ENCODE data around the gene OLA1. TPM values are rescaled to one million over a fixed set of nuclear protein-coding genes. Genes with fewer than 3 reads are reported as not detected.

OLA1 gene
- polyA plus RNA-seq, 1 donor (not counting 4 experiments of a cell fraction or from before 2014, with no cell fraction given): 217 TPM

DNA sequence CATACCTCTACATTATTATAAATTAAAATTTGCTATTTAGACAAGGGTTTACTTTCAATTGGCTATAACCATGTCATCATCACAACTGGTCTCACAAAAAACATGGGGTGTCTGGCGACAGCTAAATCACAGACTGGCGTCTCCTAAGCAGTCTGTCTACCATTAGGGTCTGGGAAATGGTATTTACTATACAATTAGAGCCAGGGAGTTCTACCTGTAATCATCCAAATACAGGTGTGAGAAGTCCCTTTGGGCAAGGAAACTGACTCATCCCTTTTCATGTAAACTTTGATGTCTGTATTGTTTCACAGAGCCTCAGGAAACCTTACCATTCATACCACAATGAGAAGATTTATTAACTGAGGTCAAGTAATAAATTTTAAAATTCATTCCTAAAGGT is 126.7 kb downstream of the OLA1 start:
- FAIRE-seq: peak; percentile 85
- Histone ChIP-seq H3K4me3 (ENCODE audit: control insufficient read depth in 2 of 3, extremely low read depth in 1 of 3, insufficient read depth in 2 of 3, low read depth in 1 of 3, low read length in 3 of 3) (peak overlapping the region in 1 of 3 experiments; percentile 12), H2AFZ (ENCODE audit: control insufficient read depth, low read length) (no peak overlapping the region), H3K79me2 (ENCODE audit: control insufficient read depth, insufficient read depth, low read length) (no peaks in the 10 kb centered on the region), H3K9ac (ENCODE audit: control insufficient read depth, extremely low read depth, insufficient read depth, low read length) (no peak overlapping the region), H3K4me2 (ENCODE audit: control insufficient read depth, extremely low read depth, insufficient read depth, low read depth, low read length) (peak overlapping the region; percentile 55), H3K9me1 (ENCODE audit: control insufficient read depth, extremely low read depth, insufficient read depth, low read length) (no peaks in the 10 kb centered on the region), H3K36me3 (ENCODE audit: control insufficient read depth in 2 of 2, extremely low read depth in 1 of 2, insufficient read depth in 2 of 2, low read length in 2 of 2) (no peaks in the 10 kb centered on the region), H3K27me3 (ENCODE audit: control insufficient read depth, extremely low read depth, insufficient read depth, low read length) (no peaks in the 10 kb centered on the region), H4K20me1 (ENCODE audit: control insufficient read depth, extremely low read depth, insufficient read depth, low read length) (no peaks in the 10 kb centered on the region), H3K9me3 (ENCODE audit: control insufficient read depth, low read depth, low read length) (no peaks in the 10 kb centered on the region), H3K27ac (ENCODE audit: control insufficient read depth, insufficient read depth, low read length) (peak overlapping the region; percentile 27), H3K4me1 (ENCODE audit: control insufficient read depth, extremely low read depth, insufficient read depth, low read length) (peaks cover 56% of the 10 kb centered on the region)
- DNase-seq (ENCODE audit: low read depth, low spot score): no peak
- no peak for TF ChIP-seq EZH2 (IDR thresholded peaks at IDR 0.05; ENCODE audit: low read length)
- TF ChIP-seq, protein P1, sequence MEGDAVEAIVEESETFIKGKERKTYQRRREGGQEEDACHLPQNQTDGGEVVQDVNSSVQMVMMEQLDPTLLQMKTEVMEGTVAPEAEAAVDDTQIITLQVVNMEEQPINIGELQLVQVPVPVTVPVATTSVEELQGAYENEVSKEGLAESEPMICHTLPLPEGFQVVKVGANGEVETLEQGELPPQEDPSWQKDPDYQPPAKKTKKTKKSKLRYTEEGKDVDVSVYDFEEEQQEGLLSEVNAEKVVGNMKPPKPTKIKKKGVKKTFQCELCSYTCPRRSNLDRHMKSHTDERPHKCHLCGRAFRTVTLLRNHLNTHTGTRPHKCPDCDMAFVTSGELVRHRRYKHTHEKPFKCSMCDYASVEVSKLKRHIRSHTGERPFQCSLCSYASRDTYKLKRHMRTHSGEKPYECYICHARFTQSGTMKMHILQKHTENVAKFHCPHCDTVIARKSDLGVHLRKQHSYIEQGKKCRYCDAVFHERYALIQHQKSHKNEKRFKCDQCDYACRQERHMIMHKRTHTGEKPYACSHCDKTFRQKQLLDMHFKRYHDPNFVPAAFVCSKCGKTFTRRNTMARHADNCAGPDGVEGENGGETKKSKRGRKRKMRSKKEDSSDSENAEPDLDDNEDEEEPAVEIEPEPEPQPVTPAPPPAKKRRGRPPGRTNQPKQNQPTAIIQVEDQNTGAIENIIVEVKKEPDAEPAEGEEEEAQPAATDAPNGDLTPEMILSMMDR (optimal IDR thresholded peaks at IDR 0.05 in 1 of 3, IDR thresholded peaks at IDR 0.05 in 1 of 3, conservative IDR thresholded peaks at IDR 0.05 in 1 of 3; ENCODE audit: extremely low read depth in 1 of 3, insufficient read depth in 2 of 3, low read length in 3 of 3): no peak
- dilution Hi-C loops (cut with MboI; ENCODE audit: extremely low pct_ligation_motif_present, low sequenced_read_pairs): no loop called here

DNA sequence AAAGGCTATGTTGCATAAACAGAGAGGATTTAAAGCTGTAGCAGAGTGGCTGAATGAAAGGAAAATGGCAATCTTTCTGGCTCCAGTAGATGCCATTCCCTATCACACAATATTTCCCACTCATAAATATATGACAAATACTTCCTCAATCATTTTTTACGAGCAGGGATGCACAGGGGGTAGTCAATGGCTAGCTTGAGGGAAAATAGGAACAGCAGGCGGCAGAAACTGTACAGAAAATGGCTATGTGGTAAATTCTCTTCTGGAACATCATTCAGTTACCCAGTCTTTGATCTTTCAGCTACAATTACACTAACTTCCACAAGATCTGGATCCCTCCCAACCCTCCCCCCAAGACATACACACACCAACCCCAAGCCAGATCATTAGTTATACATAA is 127.2 kb downstream of the OLA1 start:
- Histone ChIP-seq H3K79me2 (ENCODE audit: control insufficient read depth, insufficient read depth, low read length) (no peaks in the 10 kb centered on the region), H3K4me1 (ENCODE audit: control insufficient read depth, extremely low read depth, insufficient read depth, low read length) (peaks cover 56% of the 10 kb centered on the region), H3K4me2 (ENCODE audit: control insufficient read depth, extremely low read depth, insufficient read depth, low read depth, low read length) (peak overlapping the region; percentile 55), H3K9me1 (ENCODE audit: control insufficient read depth, extremely low read depth, insufficient read depth, low read length) (no peaks in the 10 kb centered on the region), H3K27me3 (ENCODE audit: control insufficient read depth, extremely low read depth, insufficient read depth, low read length) (no peaks in the 10 kb centered on the region), H3K36me3 (ENCODE audit: control insufficient read depth in 2 of 2, extremely low read depth in 1 of 2, insufficient read depth in 2 of 2, low read length in 2 of 2) (no peaks in the 10 kb centered on the region), H3K9me3 (ENCODE audit: control insufficient read depth, low read depth, low read length) (no peaks in the 10 kb centered on the region), H3K9ac (ENCODE audit: control insufficient read depth, extremely low read depth, insufficient read depth, low read length) (no peak overlapping the region), H3K27ac (ENCODE audit: control insufficient read depth, insufficient read depth, low read length) (peak overlapping the region; percentile 27), H2AFZ (ENCODE audit: control insufficient read depth, low read length) (no peak overlapping the region), H4K20me1 (ENCODE audit: control insufficient read depth, extremely low read depth, insufficient read depth, low read length) (no peaks in the 10 kb centered on the region), H3K4me3 (ENCODE audit: control insufficient read depth in 2 of 3, extremely low read depth in 1 of 3, insufficient read depth in 2 of 3, low read depth in 1 of 3, low read length in 3 of 3) (no peak overlapping the region)
- TF ChIP-seq, protein P1 (optimal IDR thresholded peaks at IDR 0.05 in 1 of 3, IDR thresholded peaks at IDR 0.05 in 1 of 3, conservative IDR thresholded peaks at IDR 0.05 in 1 of 3; ENCODE audit: extremely low read depth in 1 of 3, insufficient read depth in 2 of 3, low read length in 3 of 3): no peak
- no peak for TF ChIP-seq EZH2 (IDR thresholded peaks at IDR 0.05; ENCODE audit: low read length)
- DNase-seq (ENCODE audit: low read depth, low spot score) (no peak), FAIRE-seq (peak; percentile 41)
- dilution Hi-C loops (cut with MboI; ENCODE audit: extremely low pct_ligation_motif_present, low sequenced_read_pairs): no loop called here

Data from keratinocyte (primary cell).